Activated naive CD4-positive, alpha-beta T cell treated with anti-CD3 and anti-CD28 coated beads for 36 hours (primary cell): Measurements from ENCODE around the gene SERPINE2. TPM values are rescaled to one million over a fixed set of nuclear protein-coding genes. Genes with fewer than 3 reads are reported as not detected.

Source experiments
- CTCF ChIA-PET: fragments of 350-600 bp; sonication (Branson Sonifier 250); formaldehyde crosslinking; loops from one replicate; lab custom pipeline; 2021; ENCODE audit warnings: antibody characterized with exemption; lab: Charles Lee
- DNase-seq: peaks from one replicate; pipeline ENCODE4 v3.0.0-alpha.2; 2020
- H3K27ac Mint-ChIP-seq: one replicate; pipeline ENCODE4 v1.8.0; 2021; ENCODE audit warnings: mild to moderate bottlenecking, mixed read lengths
- H3K27me3 Mint-ChIP-seq: one replicate; pipeline ENCODE4 v1.8.0; 2021; ENCODE audit warnings: low read depth, mixed read lengths
- H3K36me3 Mint-ChIP-seq: one replicate; pipeline ENCODE4 v1.8.0; 2021; ENCODE audit warnings: low read depth, mixed read lengths
- H3K4me1 Mint-ChIP-seq: one replicate; pipeline ENCODE4 v1.8.0; 2021; ENCODE audit warnings: low read depth, mixed read lengths
- H3K4me3 Mint-ChIP-seq: one replicate; pipeline ENCODE4 v1.8.0; 2021; ENCODE audit warnings: mild to moderate bottlenecking, moderate library complexity, mixed read lengths
- H3K9me3 Mint-ChIP-seq: one replicate; pipeline ENCODE4 v1.8.0; 2021; ENCODE audit warnings: mixed read lengths
- intact Hi-C: fragments of 100-400 bp; cut with micrococcal nuclease; formaldehyde crosslinking; loops from one replicate; pipeline ENCODE4 v1.15.1; 2023
- total RNA-seq, 2 experiments: library from RNA; stranded (reverse); gene quantifications; one replicate each; pipeline ENCODE4 v1.2.3, GENCODE V29; 2021

The SERPINE2 gene
- total RNA-seq, 2 experiments from 2014 or later, result 64.6 to 69.5 TPM

DNA sequence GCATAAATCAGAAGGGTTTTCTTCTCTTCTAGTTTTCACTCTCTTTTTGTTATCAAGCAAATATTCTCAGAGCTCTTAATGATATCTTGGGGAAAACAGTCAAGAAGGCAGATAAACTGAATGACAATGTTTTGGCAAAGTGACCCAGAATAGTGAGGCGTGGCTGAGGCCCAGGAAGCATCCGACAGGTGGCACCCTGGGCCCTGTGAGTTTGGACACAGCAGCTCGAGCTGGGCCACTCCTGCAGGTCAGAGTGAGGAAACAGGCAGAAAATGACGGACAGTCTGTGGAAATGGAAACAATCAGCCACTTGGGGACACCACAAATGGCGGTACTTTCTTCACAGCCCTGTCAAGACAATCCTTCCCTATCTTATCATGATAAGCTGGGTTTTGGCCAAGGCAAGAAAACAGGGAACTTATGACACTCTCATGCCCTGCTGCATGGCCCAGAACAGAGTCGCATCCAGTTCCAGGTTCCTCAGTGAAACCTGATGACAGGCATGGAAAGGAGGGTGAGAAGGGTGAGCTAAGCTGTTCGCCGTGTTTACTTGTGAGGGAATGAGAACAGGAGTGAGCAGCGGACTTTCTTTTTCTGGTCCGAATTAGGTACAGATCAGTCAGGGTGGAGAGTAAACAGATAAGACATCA lies 49.8 kb downstream of the SERPINE2 start:
- no peak for DNase-seq
- H3K4me1 Mint-ChIP-seq, result peaks cover 7% of the 10 kb centered on the region

GRCh38 chr2:223981241-223981640 lies 57.8 kb downstream of the SERPINE2 start:
- intact Hi-C loops, result no loop called here
- H3K27me3 Mint-ChIP-seq, result no peaks in the 10 kb centered on the region
- no peaks in the 10 kb centered on the region for H3K4me1 Mint-ChIP-seq
- no peaks in the 10 kb centered on the region for H3K9me3 Mint-ChIP-seq
- H3K36me3 Mint-ChIP-seq, result peaks cover 17% of the 10 kb centered on the region
- DNase-seq, result no peak
- CTCF ChIA-PET, result interaction anchor here (2.8 to 3.8 kb wide), 2 partner anchors 11 to 12 kb away, joined by 13 to 18 read pairs; no protein-coding TSS in a partner anchor
- H3K4me3 Mint-ChIP-seq, result no peak overlapping the region
- H3K27ac Mint-ChIP-seq, result no peak overlapping the region

More for the DNA sequence above, 49.8 kb downstream of the SERPINE2 start:
- no peaks in the 10 kb centered on the region for H3K9me3 Mint-ChIP-seq
- CTCF ChIA-PET, result interaction anchor here (0.5 to 4.5 kb wide), 2 partner anchors 19 to 294 kb away, joined by 3 to 19 read pairs; no protein-coding TSS in a partner anchor
- no peak overlapping the region for H3K27ac Mint-ChIP-seq
- intact Hi-C loops, result no loop called here
- H3K27me3 Mint-ChIP-seq, result no peaks in the 10 kb centered on the region
- peaks cover 16% of the 10 kb centered on the region for H3K36me3 Mint-ChIP-seq
- H3K4me3 Mint-ChIP-seq, result no peak overlapping the region

- CTCF ChIA-PET, result interaction anchor here (2.8 to 3.8 kb wide), 2 partner anchors 10 to 12 kb away, joined by 13 to 18 read pairs; no protein-coding TSS in a partner anchor
Observed at GRCh38 chr2:223980803-223981202, 58.3 kb downstream of the SERPINE2 start.

DNA sequence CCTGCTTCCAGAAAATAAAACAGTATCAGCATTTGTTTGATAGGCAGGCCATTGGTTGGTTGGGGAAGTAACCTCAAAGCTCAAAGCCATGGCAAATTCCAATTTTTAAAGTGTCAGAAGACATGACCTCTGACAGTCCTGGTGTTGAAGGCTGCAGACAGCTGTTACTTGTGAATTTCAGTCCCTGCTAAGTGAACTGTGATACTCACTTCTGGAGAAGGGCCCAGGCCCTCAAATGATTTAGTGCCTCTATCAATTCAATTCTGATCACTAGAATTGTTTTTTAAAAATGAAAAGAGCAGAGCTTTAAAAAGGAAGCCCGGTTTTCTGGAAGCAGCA lies 58.7 kb downstream of the SERPINE2 start:
- Mint-ChIP-seq H3K27me3 (no peaks in the 10 kb centered on the region), H3K36me3 (peaks cover 16% of the 10 kb centered on the region), H3K4me1 (no peaks in the 10 kb centered on the region), H3K4me3 (no peak overlapping the region), H3K27ac (no peak overlapping the region), H3K9me3 (no peaks in the 10 kb centered on the region)
- no peak for DNase-seq
- intact Hi-C loops, result no loop called here
- CTCF ChIA-PET, result interaction anchor here (1.1 to 3.8 kb wide), 3 partner anchors 10 to 13 kb away, joined by 5 to 18 read pairs (median 13); no protein-coding TSS in a partner anchor

More at GRCh38 chr2:223980803-223981202, 58.3 kb downstream of the SERPINE2 start:
- intact Hi-C loops, result no loop called here
- Mint-ChIP-seq H3K27me3 (no peaks in the 10 kb centered on the region), H3K9me3 (no peaks in the 10 kb centered on the region), H3K27ac (no peak overlapping the region), H3K4me3 (no peak overlapping the region), H3K4me1 (no peaks in the 10 kb centered on the region), H3K36me3 (peaks cover 16% of the 10 kb centered on the region)
- DNase-seq, result no peak

DNA sequence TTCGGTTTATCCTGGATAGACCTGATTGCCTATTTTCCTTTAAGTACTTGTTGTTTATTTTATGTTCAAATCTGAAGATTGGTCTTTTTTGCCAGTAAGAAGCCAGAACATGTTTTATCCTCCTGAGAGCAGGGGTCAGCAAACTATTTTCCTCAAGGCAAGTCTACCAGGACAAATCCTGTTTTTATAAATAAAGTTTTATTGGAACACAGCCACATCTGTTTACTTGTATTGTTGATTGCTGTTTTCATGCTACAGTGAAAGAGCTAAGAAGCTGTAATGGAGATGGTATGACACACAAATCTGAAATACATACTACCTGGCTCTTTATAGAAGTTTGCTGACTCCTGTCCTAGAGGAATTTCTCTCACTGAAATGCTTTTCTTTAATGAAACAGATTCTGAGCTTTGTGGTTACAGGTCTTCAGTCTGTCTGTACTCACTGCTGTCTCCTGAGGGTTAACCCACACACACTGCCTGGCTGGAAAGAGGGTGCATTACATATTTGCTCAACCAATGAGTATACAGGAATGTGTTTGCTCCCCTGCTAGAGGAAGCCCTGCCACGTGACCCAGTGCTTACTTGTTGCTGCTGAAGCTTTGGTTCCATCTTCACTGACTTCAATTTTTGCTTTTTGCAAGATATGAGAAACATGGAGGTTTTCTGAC lies 59.2 kb downstream of the SERPINE2 start:
- DNase-seq, result no peak
- CTCF ChIA-PET, result interaction anchor here (1.1 to 3.8 kb wide), 2 partner anchors 9 to 13 kb away, joined by 5 to 18 read pairs; no protein-coding TSS in a partner anchor
- H3K4me1 Mint-ChIP-seq, result no peaks in the 10 kb centered on the region
- intact Hi-C loops, result no loop called here
- peaks cover 16% of the 10 kb centered on the region for H3K36me3 Mint-ChIP-seq
- no peaks in the 10 kb centered on the region for H3K9me3 Mint-ChIP-seq
- H3K4me3 Mint-ChIP-seq, result no peak overlapping the region
- no peaks in the 10 kb centered on the region for H3K27me3 Mint-ChIP-seq
- no peak overlapping the region for H3K27ac Mint-ChIP-seq

DNA sequence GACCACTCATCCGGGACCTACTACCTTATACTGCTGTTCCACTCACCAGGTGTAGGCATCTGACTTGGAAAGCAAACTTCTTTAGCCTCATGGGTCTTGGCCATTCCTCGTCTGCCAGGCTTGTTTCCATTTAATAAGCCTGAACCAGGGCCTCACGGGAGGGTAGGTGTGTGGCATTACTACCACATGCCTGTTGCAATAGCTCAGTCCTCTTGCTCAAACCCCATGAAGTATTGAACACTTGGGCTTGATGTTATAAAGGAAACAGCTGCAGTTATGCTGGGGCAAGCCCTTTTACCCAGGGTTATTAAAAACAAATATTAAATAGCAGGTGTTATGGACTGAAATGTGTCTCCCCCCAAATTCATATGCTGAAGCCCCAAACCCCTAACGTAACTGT lies 60.6 kb downstream of the SERPINE2 start:
- Mint-ChIP-seq H3K27me3 (no peaks in the 10 kb centered on the region), H3K4me3 (no peak overlapping the region), H3K27ac (no peak overlapping the region), H3K36me3 (peaks cover 10% of the 10 kb centered on the region), H3K4me1 (no peaks in the 10 kb centered on the region), H3K9me3 (no peaks in the 10 kb centered on the region)
- intact Hi-C loops, result no loop called here
- no peak for DNase-seq
- CTCF ChIA-PET, result interaction anchor here (3.8 kb wide), 1 partner anchor 8 kb away, joined by 18 read pairs; no protein-coding TSS in a partner anchor

DNA sequence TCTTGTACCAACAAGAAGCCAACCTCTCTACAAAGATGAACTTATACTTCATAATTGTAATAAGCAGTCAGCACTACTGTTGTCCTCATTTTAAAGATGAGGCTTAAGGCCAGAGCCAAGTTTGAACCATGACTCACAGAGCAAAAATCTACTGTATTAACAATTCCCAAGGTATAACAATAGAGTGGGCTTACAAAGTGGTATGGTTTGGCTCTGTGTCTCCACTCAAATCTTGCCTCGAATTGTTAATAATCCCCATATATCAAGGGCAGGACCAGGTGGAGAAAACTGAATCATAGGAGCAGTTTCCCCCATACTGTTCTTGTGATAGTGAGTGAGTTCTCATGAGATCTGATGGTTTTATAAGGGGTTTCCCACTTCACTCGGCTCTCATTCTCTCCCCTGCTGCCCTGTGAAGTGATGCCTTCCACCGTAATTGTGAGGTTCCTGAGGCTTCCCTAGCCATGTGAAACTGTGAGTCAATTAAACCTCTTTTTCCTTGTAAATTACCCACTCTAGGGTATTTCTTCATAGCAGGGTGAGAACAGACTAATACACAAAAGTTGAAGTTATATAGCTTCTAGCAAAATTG lies 62.4 kb downstream of the SERPINE2 start:
- no peaks in the 10 kb centered on the region for H3K9me3 Mint-ChIP-seq
- DNase-seq, result no peak
- no peaks in the 10 kb centered on the region for H3K4me1 Mint-ChIP-seq
- peaks cover 2% of the 10 kb centered on the region for H3K36me3 Mint-ChIP-seq
- CTCF ChIA-PET, result interaction anchor here (1.2 kb wide), 1 partner anchor 308 kb away, joined by 4 read pairs; no protein-coding TSS in a partner anchor
- no peak overlapping the region for H3K27ac Mint-ChIP-seq
- no peak overlapping the region for H3K4me3 Mint-ChIP-seq
- intact Hi-C loops, result no loop called here
- no peaks in the 10 kb centered on the region for H3K27me3 Mint-ChIP-seq

DNA sequence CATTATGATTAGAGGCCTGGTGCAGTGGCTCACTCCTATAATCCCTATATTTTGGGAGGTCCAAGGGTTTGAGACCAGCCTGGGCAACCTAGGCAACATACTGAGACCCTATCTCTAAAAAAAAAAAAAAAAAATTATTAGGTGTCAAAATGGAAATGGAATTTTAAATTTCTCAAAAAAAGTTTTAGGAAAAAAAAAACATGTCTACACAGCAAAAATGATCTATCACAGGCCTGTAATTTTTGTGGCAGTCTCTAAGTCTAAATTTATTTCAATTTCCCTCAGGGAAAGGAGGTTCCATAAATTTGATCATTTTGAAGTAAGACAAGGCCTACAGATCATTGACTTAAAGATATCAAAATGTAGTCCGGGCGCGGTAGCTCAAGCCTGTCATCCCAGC lies 65.5 kb downstream of the SERPINE2 start:
- peaks cover 3% of the 10 kb centered on the region for H3K4me1 Mint-ChIP-seq
- H3K27ac Mint-ChIP-seq, result no peak overlapping the region
- DNase-seq, result no peak
- peaks cover 4% of the 10 kb centered on the region for H3K36me3 Mint-ChIP-seq
- CTCF ChIA-PET, result interaction anchor here (0.6 to 1.3 kb wide), 2 partner anchors 19 to 294 kb away, joined by 3 read pairs; no protein-coding TSS in a partner anchor
- H3K27me3 Mint-ChIP-seq, result no peaks in the 10 kb centered on the region
- H3K9me3 Mint-ChIP-seq, result no peaks in the 10 kb centered on the region
- no peak overlapping the region for H3K4me3 Mint-ChIP-seq
- intact Hi-C loops, result loop anchor here (5.0 kb wide), 2 partner anchors 169 to 809 kb away; no protein-coding TSS in a partner anchor

GRCh38 chr2:223972656-223973102 lies 66.4 kb downstream of the SERPINE2 start:
- no peak for DNase-seq
- Mint-ChIP-seq H3K4me3 (no peak overlapping the region), H3K27ac (no peak overlapping the region), H3K36me3 (peaks cover 4% of the 10 kb centered on the region), H3K9me3 (no peaks in the 10 kb centered on the region), H3K4me1 (peaks cover 3% of the 10 kb centered on the region), H3K27me3 (no peaks in the 10 kb centered on the region)
- CTCF ChIA-PET, result interaction anchor here (1.0 to 6.2 kb wide), 7 partner anchors 20 to 397 kb away, joined by 3 to 187 read pairs (median 3); no protein-coding TSS in a partner anchor
- intact Hi-C loops, result loop anchor here (5.0 kb wide), 2 partner anchors 170 to 810 kb away; no protein-coding TSS in a partner anchor

GRCh38 chr2:223971731-223972130 lies 67.4 kb downstream of the SERPINE2 start:
- Mint-ChIP-seq H3K27me3 (no peaks in the 10 kb centered on the region), H3K36me3 (peaks cover 4% of the 10 kb centered on the region), H3K4me3 (no peak overlapping the region), H3K9me3 (no peaks in the 10 kb centered on the region), H3K27ac (no peak overlapping the region), H3K4me1 (peaks cover 7% of the 10 kb centered on the region)
- intact Hi-C loops, result loop anchor here (5.0 kb wide), 2 partner anchors 171 to 811 kb away; no protein-coding TSS in a partner anchor
- CTCF ChIA-PET, result interaction anchor here (0.6 to 6.2 kb wide), 15 partner anchors 8 to 398 kb away, joined by 3 to 187 read pairs (median 7); no protein-coding TSS in a partner anchor
- DNase-seq, result no peak

DNA sequence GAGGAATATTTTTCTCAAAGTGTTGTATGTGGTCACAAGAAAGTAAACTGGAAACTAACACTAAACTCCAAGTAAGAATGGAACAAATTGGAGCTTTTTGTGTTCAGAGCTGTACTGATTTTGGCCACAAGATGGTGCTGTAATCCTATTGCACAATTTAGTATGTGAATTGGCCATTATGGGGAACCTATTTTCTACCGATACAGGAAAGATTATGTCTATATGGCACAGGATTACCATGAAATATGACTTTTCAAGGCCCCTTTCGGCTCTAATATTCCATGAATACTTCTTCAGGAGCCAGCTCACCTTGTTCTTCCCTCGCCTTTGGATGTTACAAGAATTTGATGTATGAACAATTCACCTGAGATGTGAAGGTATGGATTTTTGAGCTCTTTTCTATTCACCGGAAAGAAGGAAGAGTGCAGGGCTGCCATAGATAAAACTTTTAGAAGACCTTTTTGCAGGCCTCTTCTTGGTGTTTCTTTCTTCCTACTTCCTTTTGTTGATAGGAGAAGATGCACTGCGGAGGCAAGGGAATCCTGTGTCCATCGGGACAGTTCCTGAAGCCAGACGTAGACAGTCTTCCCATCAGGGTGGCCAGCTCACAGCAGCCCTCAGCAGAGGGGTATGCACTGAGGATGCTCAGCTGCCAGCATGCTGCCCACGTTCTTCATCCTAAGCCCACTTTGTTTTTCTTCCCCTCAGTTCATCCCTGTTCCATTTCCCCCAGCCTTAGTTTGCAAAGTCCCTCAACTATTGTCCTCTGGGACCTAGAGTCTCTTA lies 68.5 kb downstream of the SERPINE2 start:
- Mint-ChIP-seq H3K27me3 (no peaks in the 10 kb centered on the region), H3K9me3 (no peaks in the 10 kb centered on the region), H3K27ac (no peak overlapping the region), H3K36me3 (peaks cover 7% of the 10 kb centered on the region), H3K4me3 (no peak overlapping the region), H3K4me1 (peaks cover 11% of the 10 kb centered on the region)
- peak; percentile 77 for DNase-seq
- CTCF ChIA-PET, result interaction anchor here (0.6 to 6.2 kb wide), 49 partner anchors 9 to 430 kb away, joined by 3 to 187 read pairs (median 4); partner anchors contain the start of genes MRPL44 and SERPINE2
- intact Hi-C loops, result loop anchor here (1.0 to 5.0 kb wide), 10 partner anchors 23 to 812 kb away; partner anchors contain the start of gene SERPINE2
